WTC11 (cell line): ENCODE measurements around the gene DOK5.

Experiments used
- CREB1 ChIP-seq: sonication (generic); formaldehyde crosslinking; IDR thresholded peaks from 2 replicates; pipeline ENCODE4 v1.8.0; 2023; ENCODE audit warnings: mild to moderate bottlenecking, missing genetic modification reagents
- GTF2I ChIP-seq: fragments of 250-450 bp; sonication (Bioruptor Pico); conservative IDR thresholded peaks from 2 replicates; pipeline ENCODE4 v1.4.0; 2021; ENCODE audit warnings: mild to moderate bottlenecking
- TF ChIP-seq, protein P1 (sequence below): sonication (generic); formaldehyde crosslinking; IDR thresholded peaks from 2 replicates; pipeline ENCODE4 v1.8.1; 2022; ENCODE audit warnings: low read depth, mild to moderate bottlenecking, moderate library complexity, missing genetic modification reagents, borderline replicate concordance

DNA sequence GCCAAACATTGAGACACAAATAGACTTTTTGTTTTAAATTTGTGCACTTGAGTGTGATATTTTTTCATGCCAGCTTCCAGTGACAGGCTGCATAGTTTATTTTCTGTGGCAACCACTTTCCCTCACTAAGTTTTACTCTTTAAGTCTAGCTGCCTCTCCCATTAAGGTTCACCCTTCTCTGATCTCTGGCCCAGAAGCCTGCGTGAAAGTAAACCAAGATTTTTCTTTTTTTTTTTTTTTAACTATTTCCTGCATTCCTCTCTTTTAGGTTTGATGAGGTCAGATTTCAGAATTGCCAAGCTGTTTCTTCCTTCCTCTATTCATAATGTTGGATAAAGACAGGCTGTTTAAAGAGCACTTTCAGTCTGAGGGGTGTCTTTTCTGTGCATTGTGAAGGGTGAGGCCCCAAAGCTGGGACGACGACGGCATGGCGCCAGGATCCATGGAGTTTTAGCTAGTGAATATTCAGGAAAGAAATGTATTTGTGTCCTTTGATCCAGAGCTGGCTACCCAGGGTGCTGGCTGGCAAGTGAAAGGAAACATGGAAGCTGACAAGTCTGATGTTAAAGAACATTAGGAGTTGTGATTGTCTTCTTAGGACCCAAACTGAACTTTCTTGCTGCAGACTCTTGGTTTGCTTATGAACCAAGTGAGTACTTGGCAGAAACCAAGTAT lies 50.7 kb downstream of the DOK5 start:
- TF ChIP-seq, protein P1, sequence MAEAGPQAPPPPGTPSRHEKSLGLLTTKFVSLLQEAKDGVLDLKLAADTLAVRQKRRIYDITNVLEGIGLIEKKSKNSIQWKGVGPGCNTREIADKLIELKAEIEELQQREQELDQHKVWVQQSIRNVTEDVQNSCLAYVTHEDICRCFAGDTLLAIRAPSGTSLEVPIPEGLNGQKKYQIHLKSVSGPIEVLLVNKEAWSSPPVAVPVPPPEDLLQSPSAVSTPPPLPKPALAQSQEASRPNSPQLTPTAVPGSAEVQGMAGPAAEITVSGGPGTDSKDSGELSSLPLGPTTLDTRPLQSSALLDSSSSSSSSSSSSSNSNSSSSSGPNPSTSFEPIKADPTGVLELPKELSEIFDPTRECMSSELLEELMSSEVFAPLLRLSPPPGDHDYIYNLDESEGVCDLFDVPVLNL = no peak
- TF ChIP-seq CREB1 (CRISPR knock-in tag) (no peak), GTF2I (CRISPR knock-in tag) (no peak)
